ENCODE measurements around the gene NKAP.

- TF ChIP-seq CTCF (IDR thresholded peaks at IDR 0.05 in 8 of 11, conservative IDR thresholded peaks at IDR 0.05 in 3 of 11) (no peak), POLR2A (IDR thresholded peaks at IDR 0.05) (no peak)
Observed at GRCh38 chrX:119942831-119943184, 743 bp downstream of the NKAP start.

All from spleen (tissue), 7 donors.